AG10803 (cell line): ENCODE measurements around the gene CTNND2.

Experiments
- DNase-seq: peaks from one replicate; pipeline ENCODE4 v3.0.0; 2010; ENCODE audit warnings: low read depth
- H3K4me3 ChIP-seq: 2 replicates; pipeline ENCODE4 v1.5.1; 2011; ENCODE audit warnings: mild to moderate bottlenecking, low read length, control low read depth
- TF ChIP-seq, protein P1 (sequence below): conservative IDR thresholded peaks from 2 replicates; pipeline ENCODE4 v1.5.1; 2011; ENCODE audit warnings: mild to moderate bottlenecking, low read length, control low read depth, inconsistent platforms

The CTNND2 gene

GRCh38 chr5:11524188-11524587 is 380.1 kb downstream of the CTNND2 start:
- H3K4me3 ChIP-seq, result no peak overlapping the region
- TF ChIP-seq, protein P1, sequence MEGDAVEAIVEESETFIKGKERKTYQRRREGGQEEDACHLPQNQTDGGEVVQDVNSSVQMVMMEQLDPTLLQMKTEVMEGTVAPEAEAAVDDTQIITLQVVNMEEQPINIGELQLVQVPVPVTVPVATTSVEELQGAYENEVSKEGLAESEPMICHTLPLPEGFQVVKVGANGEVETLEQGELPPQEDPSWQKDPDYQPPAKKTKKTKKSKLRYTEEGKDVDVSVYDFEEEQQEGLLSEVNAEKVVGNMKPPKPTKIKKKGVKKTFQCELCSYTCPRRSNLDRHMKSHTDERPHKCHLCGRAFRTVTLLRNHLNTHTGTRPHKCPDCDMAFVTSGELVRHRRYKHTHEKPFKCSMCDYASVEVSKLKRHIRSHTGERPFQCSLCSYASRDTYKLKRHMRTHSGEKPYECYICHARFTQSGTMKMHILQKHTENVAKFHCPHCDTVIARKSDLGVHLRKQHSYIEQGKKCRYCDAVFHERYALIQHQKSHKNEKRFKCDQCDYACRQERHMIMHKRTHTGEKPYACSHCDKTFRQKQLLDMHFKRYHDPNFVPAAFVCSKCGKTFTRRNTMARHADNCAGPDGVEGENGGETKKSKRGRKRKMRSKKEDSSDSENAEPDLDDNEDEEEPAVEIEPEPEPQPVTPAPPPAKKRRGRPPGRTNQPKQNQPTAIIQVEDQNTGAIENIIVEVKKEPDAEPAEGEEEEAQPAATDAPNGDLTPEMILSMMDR, result no peak
- DNase-seq, result no peak

DNA sequence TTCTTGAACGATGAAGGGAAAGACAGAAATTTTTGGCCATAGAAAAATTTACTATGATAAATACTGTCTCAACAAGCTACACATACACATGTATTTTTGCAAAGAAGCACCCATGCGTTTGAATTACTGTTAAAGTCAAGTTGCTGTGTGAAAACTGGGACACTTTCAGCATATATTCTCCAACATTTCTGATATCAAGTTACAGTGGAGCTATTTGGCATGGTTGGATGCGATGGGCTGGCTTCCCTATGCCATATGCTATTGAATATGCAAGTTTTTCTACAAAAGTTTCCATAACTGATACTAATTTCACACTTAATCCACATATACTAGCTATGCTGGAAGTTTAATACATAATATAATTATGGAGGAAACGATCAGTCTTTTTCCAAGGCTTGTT is 381.4 kb downstream of the CTNND2 start:
- TF ChIP-seq, protein P1, result no peak

DNA sequence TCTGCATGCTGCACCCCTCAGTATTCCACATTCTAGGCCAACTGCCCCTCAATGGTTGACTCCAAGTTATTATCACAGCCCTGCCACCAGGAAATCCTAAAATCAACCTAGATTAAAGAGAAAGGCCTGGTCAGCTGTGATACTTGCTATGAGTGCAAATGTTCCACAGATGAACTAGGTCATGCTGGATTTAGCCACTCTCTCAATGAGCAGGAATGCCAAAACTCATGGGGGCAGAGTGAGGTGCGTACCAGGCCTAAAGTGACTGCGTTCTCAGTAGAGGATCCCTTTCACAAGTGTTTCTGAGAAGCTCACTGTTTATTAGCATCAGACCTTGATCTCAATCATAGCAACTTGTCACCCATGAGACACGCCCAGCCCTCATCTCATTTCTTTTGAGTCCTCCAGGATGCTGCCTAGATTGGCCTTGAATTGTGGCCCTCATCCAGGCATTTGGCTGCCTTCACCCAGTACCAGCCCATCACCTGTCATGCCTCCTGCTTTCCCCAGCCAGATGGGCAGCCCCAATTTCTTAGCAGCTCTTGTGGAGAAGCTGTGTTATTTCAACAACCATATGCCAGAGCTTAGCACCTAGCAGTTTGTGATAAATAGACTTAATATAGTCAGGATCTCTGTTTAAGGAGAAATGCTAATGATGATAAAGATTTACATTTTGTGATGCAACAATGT is 383.9 kb downstream of the CTNND2 start:
- TF ChIP-seq, protein P1, result no peak
- DNase-seq, result no peak

More for the DNA sequence above, 381.4 kb downstream of the CTNND2 start:
- no peak for DNase-seq
- H3K4me3 ChIP-seq, result no peak overlapping the region

DNA sequence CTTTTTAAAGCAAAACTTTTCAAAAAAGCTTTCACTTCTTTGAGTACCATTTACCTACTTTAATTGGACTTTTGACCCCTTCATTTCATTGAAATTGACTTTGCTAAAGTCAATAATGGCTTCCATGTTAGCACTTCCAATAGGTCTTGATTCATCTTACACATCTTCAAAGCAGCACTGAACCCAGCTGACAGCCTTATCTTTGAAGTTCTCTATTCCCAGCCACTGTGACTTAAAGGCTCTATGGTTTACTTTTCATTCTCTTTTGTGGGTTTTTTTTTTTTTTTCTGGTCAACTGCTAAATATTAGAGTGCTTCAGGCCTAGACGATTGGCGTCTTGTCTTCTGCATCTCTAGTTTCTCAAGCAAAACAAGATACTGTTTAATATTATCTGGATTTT is 385.0 kb downstream of the CTNND2 start:
- H3K4me3 ChIP-seq, result no peak overlapping the region
- TF ChIP-seq, protein P1, result no peak
- DNase-seq, result no peak

More for the DNA sequence above, 383.9 kb downstream of the CTNND2 start:
- H3K4me3 ChIP-seq, result no peak overlapping the region

- no peak for DNase-seq
- no peak overlapping the region for H3K4me3 ChIP-seq
Observed at GRCh38 chr5:11518676-11519075, 385.6 kb downstream of the CTNND2 start.

GRCh38 chr5:11514705-11515432 is 389.4 kb downstream of the CTNND2 start:
- H3K4me3 ChIP-seq, result no peak overlapping the region
- no peak for DNase-seq
- TF ChIP-seq, protein P1, result no peak

More at GRCh38 chr5:11518676-11519075, 385.6 kb downstream of the CTNND2 start:
- TF ChIP-seq, protein P1, result no peak

DNA sequence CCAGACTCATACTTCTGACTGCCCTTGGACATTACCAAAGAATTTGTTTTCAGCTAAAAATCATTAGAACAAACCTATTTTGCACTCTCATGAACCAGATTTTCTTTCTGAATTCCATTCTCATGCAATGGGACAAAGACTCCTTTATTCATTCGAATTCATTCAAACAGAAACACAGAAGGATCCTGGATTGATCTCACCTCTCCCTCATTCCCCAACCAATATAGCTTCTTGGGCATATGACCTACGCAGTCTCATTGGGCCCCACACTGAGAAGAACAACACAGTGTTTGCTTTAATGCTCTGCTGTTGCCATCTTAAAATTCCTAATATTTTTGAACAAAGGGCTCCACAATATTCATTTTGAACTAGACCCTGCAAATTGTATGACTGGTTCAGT is 392.4 kb downstream of the CTNND2 start:
- TF ChIP-seq, protein P1, result no peak
- no peak overlapping the region for H3K4me3 ChIP-seq
- DNase-seq, result no peak
